OCI-LY3 (cell line): ENCODE measurements around the gene OR4E2.

Experiments used
- H2AFZ ChIP-seq: fragments of 200-600, 300-600 bp; shearing (Covaris generic); 2 replicates; pipeline ENCODE4 v1.6.0; 2014; ENCODE audit warnings: antibody characterized with exemption, low read depth, low read length
- H3K27ac ChIP-seq: fragments of 200-600, 300-600 bp; sonication (generic); 2 replicates; pipeline ENCODE4 v1.5.1; 2014; ENCODE audit warnings: mild to moderate bottlenecking, low read length, moderate library complexity, mixed read lengths
- H3K27me3 ChIP-seq: fragments of 200-600, 300-600 bp; sonication (generic); 2 replicates; pipeline ENCODE4 v1.6.1; 2014; ENCODE audit warnings: low read depth, low read length, mixed read lengths
- H3K36me3 ChIP-seq: fragments of 200-600, 300-600 bp; sonication (generic); replicated peaks from 2 replicates; pipeline ENCODE3; 2014; ENCODE audit warnings: low read depth, low read length, mixed read lengths
- H3K4me1 ChIP-seq: fragments of 300-600, 200-600 bp; sonication (generic); 2 replicates; pipeline ENCODE4 v1.6.1; 2014; ENCODE audit warnings: low read length, mixed read lengths
- H3K4me2 ChIP-seq: fragments of 200-600, 300-600 bp; sonication (generic); 2 replicates; pipeline ENCODE4 v1.6.1; 2014; ENCODE audit warnings: low read length, mixed read lengths
- H3K4me3 ChIP-seq: fragments of 300-600, 200-600 bp; sonication (generic); 2 replicates; pipeline ENCODE4 v1.5.1; 2014; ENCODE audit warnings: antibody characterized with exemption, mild to moderate bottlenecking, low read length, moderate library complexity
- H3K79me2 ChIP-seq: fragments of 300-600, 200-600 bp; shearing (Covaris generic); 2 replicates; pipeline ENCODE4 v1.6.1; 2014; ENCODE audit warnings: mild to moderate bottlenecking, low read length, mixed read lengths
- H3K9ac ChIP-seq: fragments of 300-600, 200-600 bp; shearing (Covaris generic); 2 replicates; pipeline ENCODE4 v1.6.0; 2014; ENCODE audit warnings: mild to moderate bottlenecking, low read length, moderate library complexity
- H3K9me3 ChIP-seq: fragments of 200-600, 300-600 bp; shearing (Covaris generic); 2 replicates; pipeline ENCODE4 v1.6.1; 2014; ENCODE audit warnings: low read length, mixed read lengths; ENCODE audit not compliant: insufficient read depth
- H4K20me1 ChIP-seq: fragments of 200-600, 300-600 bp; sonication (generic); 2 replicates; pipeline ENCODE4 v1.6.1; 2016; ENCODE audit warnings: low read length, mixed read lengths; ENCODE audit not compliant: insufficient read depth
- CTCF ChIP-seq: fragments of 200-600, 300-600 bp; sonication (generic); IDR thresholded peaks from 2 replicates; pipeline ENCODE4 v1.5.1; 2014; ENCODE audit warnings: antibody characterized with exemption, low read length, low read depth
- EZH2phosphoT487 ChIP-seq: fragments of 200-600 bp; shearing (Covaris generic); IDR thresholded peaks from 2 replicates; pipeline ENCODE4 v1.6.1; 2018; ENCODE audit warnings: antibody characterized with exemption, mixed run types, low read depth

Gene OR4E2

GRCh38 chr14:21711360-21711961, 57.8 kb downstream of the OR4E2 start:
- peaks cover 30% of the 10 kb centered on the region for H3K27me3 ChIP-seq
- H3K27ac ChIP-seq, result no peak overlapping the region
- no peaks in the 10 kb centered on the region for H4K20me1 ChIP-seq
- no peaks in the 10 kb centered on the region for H3K36me3 ChIP-seq
- no peaks in the 10 kb centered on the region for H3K9me3 ChIP-seq
- H3K4me3 ChIP-seq, result no peak overlapping the region
- no peak overlapping the region for H3K4me2 ChIP-seq
- peak; percentile 77 for TF ChIP-seq CTCF
- no peak for TF ChIP-seq EZH2phosphoT487
- H3K4me1 ChIP-seq, result no peaks in the 10 kb centered on the region
- no peak overlapping the region for H3K9ac ChIP-seq
- no peaks in the 10 kb centered on the region for H3K79me2 ChIP-seq
- no peak overlapping the region for H2AFZ ChIP-seq

DNA sequence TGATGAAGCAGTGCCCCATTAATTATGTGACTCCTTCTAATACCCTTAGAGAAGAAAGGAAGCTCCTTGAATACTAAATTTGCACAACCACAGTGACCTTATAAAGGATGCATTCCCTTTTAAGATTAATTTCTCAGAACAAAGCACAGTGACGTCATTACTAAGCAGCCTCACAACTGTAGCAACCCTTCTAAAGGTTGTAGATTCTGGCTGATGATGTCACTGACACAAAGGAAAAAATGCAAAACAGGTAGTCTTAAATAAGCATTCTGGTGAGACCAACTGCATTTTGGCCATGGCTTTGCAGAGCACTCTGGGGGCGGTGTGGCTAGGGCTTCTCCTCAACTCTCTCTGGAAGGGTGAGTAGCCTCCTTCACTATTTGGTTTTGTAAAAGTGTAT, 58.4 kb downstream of the OR4E2 start:
- Histone ChIP-seq H3K36me3 (no peaks in the 10 kb centered on the region), H2AFZ (no peak overlapping the region), H3K27me3 (peaks cover 25% of the 10 kb centered on the region), H3K9ac (no peak overlapping the region), H3K79me2 (no peaks in the 10 kb centered on the region), H4K20me1 (no peaks in the 10 kb centered on the region), H3K4me1 (no peaks in the 10 kb centered on the region), H3K4me2 (no peak overlapping the region), H3K9me3 (no peaks in the 10 kb centered on the region), H3K27ac (no peak overlapping the region), H3K4me3 (no peak overlapping the region)
- TF ChIP-seq CTCF (no peak), EZH2phosphoT487 (no peak)

DNA sequence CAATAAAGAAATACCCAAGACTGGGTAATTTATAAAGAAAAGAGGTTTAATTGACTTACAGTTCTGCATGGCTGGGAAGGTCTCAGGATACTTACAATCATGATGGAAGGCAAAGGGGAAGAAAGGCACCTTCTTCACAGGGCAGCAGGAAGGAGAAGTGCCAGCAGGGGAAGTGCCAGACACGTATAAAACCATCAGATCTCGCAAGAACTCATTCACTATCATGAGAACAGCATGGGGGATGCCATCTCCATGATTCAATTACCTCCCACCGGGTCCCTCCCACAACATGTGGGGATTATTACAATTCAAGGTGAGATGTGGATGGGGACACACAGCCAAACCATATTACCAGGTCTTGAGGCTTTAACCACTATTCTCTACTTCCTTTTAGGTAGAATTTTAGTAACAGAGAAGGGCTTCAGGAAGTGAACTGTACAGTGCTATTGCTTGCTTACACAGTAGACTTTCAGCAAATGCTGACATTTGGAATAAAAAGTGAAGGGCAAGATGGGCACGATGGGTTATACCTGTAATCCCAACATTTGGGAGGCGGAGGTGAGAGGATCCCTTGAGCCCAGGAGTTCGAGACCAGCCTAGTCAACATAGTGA, 60.8 kb downstream of the OR4E2 start:
- no peak overlapping the region for H3K4me2 ChIP-seq
- no peak for TF ChIP-seq EZH2phosphoT487
- TF ChIP-seq CTCF, result no peak
- no peaks in the 10 kb centered on the region for H3K36me3 ChIP-seq
- no peaks in the 10 kb centered on the region for H3K4me1 ChIP-seq
- H4K20me1 ChIP-seq, result no peaks in the 10 kb centered on the region
- no peaks in the 10 kb centered on the region for H3K79me2 ChIP-seq
- no peaks in the 10 kb centered on the region for H3K9me3 ChIP-seq
- no peak overlapping the region for H2AFZ ChIP-seq
- H3K27me3 ChIP-seq, result peaks cover 25% of the 10 kb centered on the region
- no peak overlapping the region for H3K9ac ChIP-seq
- no peak overlapping the region for H3K27ac ChIP-seq
- no peak overlapping the region for H3K4me3 ChIP-seq
